GM12873 (cell line): ENCODE measurements around the gene KLK10.

ENCODE experiments used
- CTCF ChIP-seq: IDR thresholded peaks from 2 replicates; pipeline ENCODE4 v1.5.1; 2012; ENCODE audit warnings: low read depth, mild to moderate bottlenecking, moderate library complexity, low read length, control low read depth; ENCODE audit not compliant: insufficient read depth; ENCODE audit errors: missing control alignments

The KLK10 gene

GRCh38 chr19:51000981-51001380 lies 18.5 kb downstream of the KLK10 start:
- TF ChIP-seq CTCF = no peak

GRCh38 chr19:51000426-51000825 lies 19.1 kb downstream of the KLK10 start:
- no peak for TF ChIP-seq CTCF

- no peak for TF ChIP-seq CTCF
Measured at GRCh38 chr19:50998686-50999085, 20.8 kb downstream of the KLK10 start.

- TF ChIP-seq CTCF = no peak
Measured at GRCh38 chr19:50998061-50998460, 21.4 kb downstream of the KLK10 start.

- no peak for TF ChIP-seq CTCF
Measured at GRCh38 chr19:50994129-50994528, 25.4 kb downstream of the KLK10 start.

- no peak for TF ChIP-seq CTCF
Measured at GRCh38 chr19:50992666-50993035, 26.9 kb downstream of the KLK10 start.

GRCh38 chr19:50983625-50984292 lies 35.8 kb downstream of the KLK10 start, which contains the start of gene KLK7:
TSS of gene KLK7 (minus strand) at chr19:50983917. CDS start at chr19:50982399, 1,518 bp downstream.
- TF ChIP-seq CTCF = no peak
